ENCODE data around the gene CAPN15.

GRCh38 chr16:525520-526180 lies 1.9 kb upstream of the CAPN15 start:
- TF ChIP-seq POLR2A (IDR thresholded peaks at IDR 0.05): no peak
- TF ChIP-seq, protein P1, sequence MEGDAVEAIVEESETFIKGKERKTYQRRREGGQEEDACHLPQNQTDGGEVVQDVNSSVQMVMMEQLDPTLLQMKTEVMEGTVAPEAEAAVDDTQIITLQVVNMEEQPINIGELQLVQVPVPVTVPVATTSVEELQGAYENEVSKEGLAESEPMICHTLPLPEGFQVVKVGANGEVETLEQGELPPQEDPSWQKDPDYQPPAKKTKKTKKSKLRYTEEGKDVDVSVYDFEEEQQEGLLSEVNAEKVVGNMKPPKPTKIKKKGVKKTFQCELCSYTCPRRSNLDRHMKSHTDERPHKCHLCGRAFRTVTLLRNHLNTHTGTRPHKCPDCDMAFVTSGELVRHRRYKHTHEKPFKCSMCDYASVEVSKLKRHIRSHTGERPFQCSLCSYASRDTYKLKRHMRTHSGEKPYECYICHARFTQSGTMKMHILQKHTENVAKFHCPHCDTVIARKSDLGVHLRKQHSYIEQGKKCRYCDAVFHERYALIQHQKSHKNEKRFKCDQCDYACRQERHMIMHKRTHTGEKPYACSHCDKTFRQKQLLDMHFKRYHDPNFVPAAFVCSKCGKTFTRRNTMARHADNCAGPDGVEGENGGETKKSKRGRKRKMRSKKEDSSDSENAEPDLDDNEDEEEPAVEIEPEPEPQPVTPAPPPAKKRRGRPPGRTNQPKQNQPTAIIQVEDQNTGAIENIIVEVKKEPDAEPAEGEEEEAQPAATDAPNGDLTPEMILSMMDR (IDR thresholded peaks at IDR 0.05): no peak

Data from testis (tissue), 2 donors.